MV-4-11 (cell line): ENCODE data around the gene HOXA4.
A peak's percentile ranks its signal among the peaks of the same experiment; 100 is the strongest.

Experiments used
- DNase-seq: peaks from one replicate; lab custom pipeline; 2025; lab: John Stamatoyannopoulos, UW

The HOXA4 gene

DNA sequence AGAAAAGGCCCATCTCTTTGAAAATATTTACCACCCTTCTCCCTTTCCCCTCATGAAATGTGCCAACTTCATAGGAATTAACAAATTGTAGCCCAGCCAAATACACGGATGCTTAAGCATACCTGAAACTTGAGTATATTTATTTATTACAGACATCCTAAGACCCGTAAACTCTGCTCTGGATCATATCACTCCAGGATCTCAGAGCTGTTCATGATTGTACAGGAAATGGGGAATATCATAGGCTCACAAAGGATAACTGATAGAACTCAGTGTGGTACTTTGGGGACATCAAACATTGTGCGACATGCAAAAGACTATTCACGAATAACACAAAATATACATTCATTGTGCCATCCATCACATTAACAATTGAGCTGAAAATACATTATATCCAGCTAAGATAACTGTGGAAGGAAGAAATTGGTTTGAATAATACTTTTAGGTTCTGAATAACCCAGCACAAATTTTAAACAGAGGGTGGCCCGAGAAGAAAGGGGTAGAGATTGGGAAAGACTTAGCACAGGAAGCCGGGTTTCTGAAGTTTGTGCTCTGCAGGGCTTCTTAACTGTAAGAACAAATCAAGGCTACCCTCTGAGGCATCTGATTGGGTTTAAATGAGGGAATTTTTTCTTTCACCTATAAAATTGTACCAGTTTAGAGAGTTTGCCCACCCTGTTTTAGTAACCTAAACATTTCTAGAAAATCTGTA lies 37.2 kb downstream of the HOXA4 start:
- no peak for DNase-seq

DNA sequence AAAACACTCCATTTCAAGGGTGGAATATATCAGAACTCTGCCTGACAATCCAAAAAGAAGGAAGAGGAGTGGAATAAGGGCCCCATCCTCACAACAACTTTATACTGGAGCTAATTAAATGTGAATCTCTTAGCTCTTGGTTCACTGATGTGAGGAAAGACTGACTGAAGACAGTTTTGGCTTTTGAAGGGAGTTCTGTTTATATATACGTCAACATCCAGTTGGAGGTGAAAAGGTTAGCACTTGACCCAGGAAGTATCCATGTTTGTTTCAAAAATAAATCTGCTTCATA lies 37.8 kb downstream of the HOXA4 start:
- DNase-seq = no peak

DNA sequence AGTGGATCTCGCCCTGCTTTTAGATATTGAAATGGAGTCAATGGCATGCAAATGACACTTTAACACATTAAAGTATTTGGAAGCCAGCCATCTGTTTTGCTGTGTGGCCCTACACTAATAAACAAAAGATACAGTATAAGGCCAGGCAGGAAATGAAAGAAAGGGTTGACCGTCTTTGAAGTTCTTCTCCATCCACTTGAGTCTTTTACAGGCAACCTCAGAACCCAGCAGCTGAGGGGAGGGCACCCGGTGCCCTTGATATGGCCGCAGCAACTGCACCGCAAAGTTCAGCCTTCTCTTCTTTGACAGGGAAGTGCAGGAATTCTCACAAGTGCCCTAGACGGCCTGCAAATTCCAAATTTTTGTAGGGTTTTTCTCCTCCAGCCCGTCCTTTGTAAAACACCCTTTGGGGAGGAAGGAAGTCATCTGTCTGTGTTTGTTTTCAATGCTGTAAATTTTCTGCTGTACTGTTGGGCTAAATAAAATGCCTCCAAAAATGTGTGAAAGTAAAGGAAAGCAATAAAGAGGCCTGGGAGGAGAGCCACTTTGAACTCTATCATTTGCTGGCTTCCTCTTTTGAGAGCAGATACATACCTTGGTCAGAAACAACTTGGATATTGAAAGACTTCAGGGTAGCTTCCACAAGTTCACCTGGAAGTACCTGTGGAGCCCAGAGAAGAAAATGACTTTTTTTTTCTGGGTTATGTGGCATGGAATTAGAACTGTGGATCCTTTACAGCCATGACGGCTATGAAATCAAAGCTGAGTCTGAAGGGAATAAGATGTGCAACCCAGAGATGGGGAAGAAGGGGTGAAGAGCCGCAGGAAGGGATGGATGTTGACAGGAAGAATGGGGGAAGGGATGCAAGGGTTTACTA lies 38.4 kb downstream of the HOXA4 start:
- DNase-seq = peak; percentile 16

DNA sequence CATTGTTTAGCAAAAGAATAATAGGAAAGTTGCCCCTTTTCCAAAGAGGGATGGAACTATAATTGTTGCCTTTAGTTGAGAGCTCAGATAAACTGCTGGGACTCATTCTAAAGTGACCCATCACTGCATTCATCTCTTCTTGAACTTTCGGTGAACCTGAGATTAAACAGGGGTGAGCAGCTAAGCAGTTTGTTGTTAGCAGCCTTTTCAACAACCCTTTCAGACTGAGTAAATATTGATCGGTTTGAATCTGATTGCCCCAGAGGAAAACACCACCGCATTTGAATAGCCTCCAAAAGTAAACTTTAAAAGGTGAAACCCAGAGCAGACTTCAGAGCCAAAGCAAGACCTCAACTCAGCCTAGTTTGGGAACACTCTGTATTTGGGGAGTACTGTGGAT lies 39.5 kb downstream of the HOXA4 start:
- no peak for DNase-seq

DNA sequence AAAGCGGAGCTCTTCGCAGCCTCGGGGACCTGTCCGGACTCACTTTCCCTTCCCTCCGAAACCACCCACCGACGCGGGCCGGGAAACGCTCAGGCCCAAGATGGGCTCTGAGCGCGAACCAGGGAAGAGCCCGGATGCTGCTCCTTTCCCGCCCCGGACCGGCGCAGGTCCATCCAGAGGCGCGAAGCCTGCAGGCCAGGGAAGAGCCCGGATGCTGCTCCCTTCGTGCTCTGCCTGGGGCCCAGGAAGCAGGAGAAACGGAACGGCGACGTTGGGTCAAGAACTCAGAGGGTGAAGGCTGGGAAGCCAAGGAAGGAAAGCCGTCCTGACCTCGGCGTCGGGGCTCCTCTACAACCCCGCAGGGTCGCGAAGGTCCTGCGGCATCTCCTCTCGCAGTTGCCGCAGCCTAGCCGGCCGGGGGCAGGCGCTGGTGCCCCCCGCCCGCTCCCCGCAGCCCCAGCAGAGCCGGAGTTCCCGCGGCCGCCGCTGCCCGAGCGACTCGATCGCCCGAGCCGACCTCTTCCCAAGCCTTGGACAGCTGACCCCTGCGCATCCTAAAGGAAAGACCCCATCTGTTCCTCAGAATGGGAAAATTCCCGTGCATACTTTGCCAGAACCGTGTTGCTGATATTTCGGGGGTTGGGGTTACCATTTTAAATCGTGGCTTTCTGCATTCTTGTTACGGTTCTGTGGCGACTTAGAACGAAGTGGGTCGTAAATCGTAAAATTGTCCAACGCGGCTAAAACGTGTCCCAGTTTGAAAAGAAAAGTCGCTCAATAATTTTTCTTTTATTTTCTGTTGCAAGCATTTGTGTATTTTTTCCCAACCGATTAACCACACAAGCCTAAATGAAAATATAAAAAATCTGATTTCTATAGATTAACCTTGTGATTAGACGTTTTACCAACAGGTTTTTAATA lies 42.3 kb downstream of the HOXA4 start:
- DNase-seq = no peak

DNA sequence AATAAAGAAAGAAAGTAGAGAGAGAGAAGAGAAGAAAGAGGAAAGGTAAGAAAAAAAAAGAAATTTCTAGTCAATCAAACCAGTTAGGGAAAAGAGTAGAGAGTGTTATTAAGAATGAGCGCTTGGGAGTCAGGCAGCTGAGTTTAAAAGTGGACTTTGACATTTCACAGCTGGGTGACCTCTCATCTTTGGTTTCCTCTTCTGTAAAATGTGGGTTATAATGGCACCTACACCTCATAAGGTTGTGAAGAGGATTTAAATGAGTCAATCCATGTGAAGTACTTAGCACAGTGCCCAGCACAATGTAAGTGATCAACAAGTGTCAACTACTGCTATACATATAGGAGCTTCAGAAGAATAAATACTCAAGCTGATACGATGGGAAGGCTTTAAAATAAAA lies 46.9 kb downstream of the HOXA4 start:
- DNase-seq = no peak

DNA sequence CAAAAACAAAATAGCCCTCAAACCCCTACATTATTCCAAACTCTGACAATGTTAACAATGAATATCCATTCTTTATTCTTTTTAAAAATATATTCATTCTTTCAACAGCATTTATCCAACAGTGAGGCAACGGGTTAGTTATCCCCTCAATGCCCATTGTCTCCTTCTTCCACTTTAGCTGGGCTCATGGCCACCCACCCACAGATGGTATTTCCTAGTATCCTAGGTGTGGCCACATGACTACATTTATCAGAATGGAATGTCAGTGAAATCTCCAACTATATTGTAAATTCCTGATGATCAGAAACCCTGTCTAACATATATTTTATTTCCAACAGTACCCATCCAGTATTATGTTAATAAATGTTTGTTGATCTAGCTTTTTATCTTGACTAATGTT lies 48.4 kb downstream of the HOXA4 start:
- no peak for DNase-seq

DNA sequence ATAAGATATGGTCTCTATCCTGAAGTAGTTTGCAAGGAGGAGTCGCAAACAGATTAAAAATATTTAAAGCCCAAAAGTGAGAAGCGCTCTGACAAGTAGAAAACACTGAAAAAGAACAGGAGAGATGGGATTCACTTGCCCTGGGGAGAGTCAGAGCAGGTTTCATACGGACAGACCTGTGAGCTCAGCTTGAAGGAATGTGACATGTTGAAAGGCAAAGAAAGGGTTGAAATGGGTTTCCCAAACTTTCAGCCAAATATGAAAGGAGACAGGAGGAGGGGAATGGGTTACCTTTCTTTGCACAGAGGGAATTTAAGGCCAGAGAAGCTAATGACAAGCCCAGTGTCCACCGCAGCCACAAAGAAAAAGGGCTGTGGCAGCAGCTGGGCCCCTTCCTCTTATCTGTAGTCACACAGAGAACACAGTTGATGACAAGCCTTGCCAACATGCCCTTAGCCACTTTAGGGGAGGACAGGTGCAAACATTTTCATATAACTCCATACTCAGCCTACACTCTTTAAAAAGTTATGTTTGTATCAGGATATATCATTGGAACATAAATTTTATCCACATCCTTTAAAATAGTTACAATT lies 49.6 kb downstream of the HOXA4 start:
- DNase-seq = no peak

DNA sequence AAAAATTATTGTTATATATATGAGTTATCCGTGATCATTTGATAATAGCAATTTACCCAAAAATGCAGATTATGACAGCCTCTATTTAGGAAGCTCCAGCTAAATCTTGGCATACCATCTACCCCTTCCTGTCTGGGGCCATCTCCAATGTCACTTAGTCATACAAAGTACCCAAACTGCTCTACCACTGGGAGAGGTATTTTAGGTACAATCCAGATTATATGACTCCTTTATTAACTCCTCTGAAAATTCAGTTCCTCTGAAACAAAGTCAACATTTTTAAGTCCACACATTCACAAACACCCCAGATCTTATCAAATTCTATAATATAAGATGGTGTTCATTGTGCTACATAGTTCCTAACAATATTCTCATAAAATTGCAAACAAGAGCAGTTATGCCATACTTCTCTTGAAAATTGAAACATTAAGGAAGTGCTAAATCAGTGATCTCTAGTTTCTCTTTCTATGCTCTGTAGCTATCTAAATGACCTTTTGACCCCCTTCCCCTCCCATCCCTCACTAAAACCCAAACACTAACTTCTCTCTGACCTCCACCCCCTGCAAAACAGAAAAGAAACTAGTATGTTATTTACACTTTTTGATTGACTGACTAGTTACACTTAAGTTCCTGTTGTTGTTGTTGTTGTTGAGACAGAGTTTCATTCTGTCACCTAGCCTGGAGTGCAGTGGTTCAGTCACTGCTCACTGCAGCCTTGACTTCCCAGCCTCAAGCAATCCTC lies 51.2 kb downstream of the HOXA4 start:
- DNase-seq = peak; percentile 79

DNA sequence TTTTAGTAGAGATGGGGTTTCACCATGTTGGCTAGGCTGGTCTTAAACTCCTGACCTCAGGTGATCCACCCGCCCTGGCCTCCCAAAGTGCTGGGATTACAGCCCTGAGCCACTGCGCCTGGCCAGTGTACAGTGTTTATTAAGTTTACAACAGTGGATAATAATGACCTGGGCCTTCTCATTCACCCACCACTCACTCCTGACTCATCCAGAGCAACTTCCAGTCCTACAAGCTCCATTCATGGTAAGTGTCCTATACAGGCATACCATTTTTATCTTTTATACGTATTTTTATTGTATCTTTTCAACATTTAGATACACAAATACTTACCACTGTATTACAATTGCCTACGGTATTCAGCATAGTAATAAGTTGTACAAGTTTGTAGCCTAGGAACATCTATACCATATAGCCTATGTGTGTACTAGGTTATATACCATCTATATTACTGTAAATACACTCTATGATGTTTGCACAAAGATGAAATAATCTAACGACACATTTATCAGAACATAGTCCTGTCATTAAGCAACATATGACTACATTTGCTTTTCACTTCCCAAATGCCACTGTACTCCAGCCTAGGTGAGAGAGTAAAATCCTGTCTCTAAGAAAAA lies 51.8 kb downstream of the HOXA4 start:
- DNase-seq = no peak
